ENCODE results near the gene PTGIR.

- TF ChIP-seq EZH2phosphoT487 (IDR thresholded peaks at IDR 0.05; ENCODE audit: low read depth, severe bottlenecking, unreplicated experiment) (no peak), CTCF (IDR thresholded peaks at IDR 0.05; ENCODE audit: poor library complexity) (no peak)
Measured at GRCh38 chr19:46617601-46618000, 7.3 kb downstream of the PTGIR start.
